ENCODE data around the gene TRPM3.

TRPM3 gene

GRCh38 chr9:70602321-70603019 lies 519.0 kb downstream of the TRPM3 start:
- no peak for DNase-seq

GRCh38 chr9:70601000-70601951 lies 520.1 kb downstream of the TRPM3 start:
- no peak for DNase-seq

- DNase-seq = no peak
Observed at GRCh38 chr9:70600506-70600905, 520.9 kb downstream of the TRPM3 start.

- DNase-seq = no peak
Observed at GRCh38 chr9:70597886-70598285, 523.5 kb downstream of the TRPM3 start.

- DNase-seq = no peak
Observed at GRCh38 chr9:70595211-70595610, 526.2 kb downstream of the TRPM3 start.

- no peak for DNase-seq
Observed at GRCh38 chr9:70594386-70594944, 527.0 kb downstream of the TRPM3 start.

GRCh38 chr9:70593241-70593640 lies 528.2 kb downstream of the TRPM3 start:
- DNase-seq = no peak

GRCh38 chr9:70590315-70590677 lies 531.1 kb downstream of the TRPM3 start:
- DNase-seq = no peak

- no peak for DNase-seq
Observed at GRCh38 chr9:70589571-70590314, 531.7 kb downstream of the TRPM3 start.

- no peak for DNase-seq
Observed at GRCh38 chr9:70588999-70589398, 532.4 kb downstream of the TRPM3 start.

- no peak for DNase-seq
Observed at GRCh38 chr9:70588381-70588780, 533.0 kb downstream of the TRPM3 start.

- DNase-seq = no peak
Observed at GRCh38 chr9:70587201-70587600, 534.2 kb downstream of the TRPM3 start.

- DNase-seq = no peak
Observed at GRCh38 chr9:70586476-70586875, 534.9 kb downstream of the TRPM3 start.

GRCh38 chr9:70581955-70582350 lies 539.5 kb downstream of the TRPM3 start:
- DNase-seq = no peak

GRCh38 chr9:70581214-70581954 lies 540.0 kb downstream of the TRPM3 start:
- DNase-seq = no peak

- no peak for DNase-seq
Observed at GRCh38 chr9:70580606-70581195, 540.7 kb downstream of the TRPM3 start.

- DNase-seq = no peak
Observed at GRCh38 chr9:70579686-70580085, 541.7 kb downstream of the TRPM3 start.

GRCh38 chr9:70578720-70579119 lies 542.7 kb downstream of the TRPM3 start:
- DNase-seq = no peak

- no peak for DNase-seq
Observed at GRCh38 chr9:70577671-70578070, 543.8 kb downstream of the TRPM3 start.

GRCh38 chr9:70576116-70576515 lies 545.3 kb downstream of the TRPM3 start:
- DNase-seq = no peak

- DNase-seq = no peak
Observed at GRCh38 chr9:70574151-70574837, 547.1 kb downstream of the TRPM3 start.
